ENCODE data around the gene PDZD11. TPM values are rescaled to one million over a fixed set of nuclear protein-coding genes. Genes with fewer than 3 reads are reported as not detected.

PDZD11 gene
- total RNA-seq, 1 experiment from 2014 or later, result 30.6 TPM

GRCh38 chrX:70292788-70293187, 3.1 kb upstream of the PDZD11 start:
- H3K9me3 Mint-ChIP-seq, result peaks cover 46 to 63% of the 10 kb centered on the region in 2 experiments
- Histone ChIP-seq H3K56ac (ENCODE audit: insufficient read length, low read depth, low read length) (no peak overlapping the region), H3K27me3 (ENCODE audit: insufficient read depth, low read length) (no peaks in the 10 kb centered on the region), H3K27ac (ENCODE audit: insufficient read length, low read depth, low read length) (no peak overlapping the region), H2BK5ac (ENCODE audit: insufficient read length, low read length) (no peak overlapping the region), H2BK15ac (ENCODE audit: low read depth, low read length) (no peak overlapping the region), H2BK120ac (ENCODE audit: low read depth, low read length, poor library complexity, severe bottlenecking) (no peak overlapping the region), H3K23me2 (ENCODE audit: insufficient read length, low read depth, low read length, poor library complexity, severe bottlenecking) (no peaks in the 10 kb centered on the region), H2BK12ac (ENCODE audit: insufficient read length, low read depth, low read length) (no peak overlapping the region), H2AK5ac (ENCODE audit: insufficient read length, low read length) (no peak overlapping the region), H3K23ac (ENCODE audit: insufficient read length, low read depth, low read length) (no peak overlapping the region), H3K18ac (ENCODE audit: insufficient read length, low read depth, low read length) (no peak overlapping the region), H3K79me2 (ENCODE audit: insufficient read depth, low read length) (no peaks in the 10 kb centered on the region), H3K4ac (ENCODE audit: low read depth, low read length) (no peak overlapping the region), H4K91ac (ENCODE audit: insufficient read length, low read depth, low read length) (no peak overlapping the region), H3K79me1 (ENCODE audit: insufficient read depth, low read depth, low read length, poor library complexity, severe bottlenecking) (no peaks in the 10 kb centered on the region), H3K14ac (ENCODE audit: insufficient read depth, low read length) (no peak overlapping the region), H2BK20ac (ENCODE audit: low read depth, low read length, poor library complexity, severe bottlenecking) (no peak overlapping the region), H3K9ac (ENCODE audit: extremely low read depth, insufficient read length, low read length) (no peak overlapping the region), H3T11ph (ENCODE audit: low read length) (no peak overlapping the region), H3K9me3 (ENCODE audit: control insufficient read depth, low read depth, low read length) (peaks cover 8% of the 10 kb centered on the region), H3K4me2 (ENCODE audit: insufficient read depth, insufficient read length, low read length) (no peak overlapping the region), H4K8ac (replicated peaks; ENCODE audit: insufficient read length, low read depth, low read length) (no peak overlapping the region), H4K5ac (ENCODE audit: insufficient read length, low read depth, low read length) (no peak overlapping the region), H4K20me1 (ENCODE audit: control insufficient read depth, insufficient read depth, insufficient read length) (no peaks in the 10 kb centered on the region), H2AFZ (ENCODE audit: low read length) (no peak overlapping the region), H3K4me1 (ENCODE audit: insufficient read depth, low read length) (no peaks in the 10 kb centered on the region)
- H3K4me3 Mint-ChIP-seq, result no peak overlapping the region
- TF ChIP-seq CTCF (conservative IDR thresholded peaks at IDR 0.05), result no peak
- H3K27ac Mint-ChIP-seq, result no peak overlapping the region
- H3K36me3 Mint-ChIP-seq (ENCODE audit: insufficient read depth in 1 of 3, low read depth in 3 of 3), result peaks cover 4 to 33% (median 30%) of the 10 kb centered on the region in 3 experiments
- WGBS (ENCODE audit: extremely low coverage, insufficient read length, low lambda C conversion rate), result no CpG with 5 or more reads among the region's 1 CpG
- H3K27me3 Mint-ChIP-seq (ENCODE audit: low read depth), result no peaks in the 10 kb centered on the region
- H3K4me1 Mint-ChIP-seq, result peaks cover 9 to 14% of the 10 kb centered on the region in 2 experiments
- DNase-seq, result no peak
